Right lobe of liver (tissue), 6 donors: ENCODE results near the gene RSPH6A. TPM values are rescaled to one million over a fixed set of nuclear protein-coding genes. Genes with fewer than 3 reads are reported as not detected.
"Not testable (repeated sequence)": the region's sequence is repeated elsewhere in the genome, so short reads cannot be mapped to it uniquely, and the experiment has no call there.

Source experiments
- ATAC-seq, 4 donors: fragments of 200-7000 bp; cut with Tn5 transposase; one replicate each; pipeline ENCODE4 v1.9.1; 2020; ENCODE audit warnings: mild to moderate bottlenecking in 4 of 4, moderate library complexity in 4 of 4
- DNase-seq, 3 donors: peaks; one replicate each; pipeline ENCODE4 v3.0.0-alpha.2; 2020
- H3K27ac ChIP-seq, 3 donors: fragments of 200-600 bp; one replicate each; pipeline ENCODE4 v1.8.0; 2022
- H3K27me3 ChIP-seq, 2 donors: fragments of 200-600 bp; one replicate each; pipeline ENCODE4 v1.8.0; 2022
- H3K36me3 ChIP-seq, 4 donors: fragments of 200-600 bp; sonication (generic) in 1 of 4; one replicate each; pipeline versions ENCODE4 v1.5.1 to v1.8.0; 2017 to 2022; ENCODE audit warnings: control low read depth in 1 of 4
- H3K4me1 ChIP-seq, 4 donors: fragments of 200-600 bp; sonication (generic) in 1 of 4; one replicate each; pipeline versions ENCODE4 v1.5.1 to v1.8.0; 2017 to 2022; ENCODE audit warnings: control low read depth in 1 of 4
- H3K4me3 ChIP-seq, 3 donors: fragments of 200-600 bp; one replicate each; pipeline ENCODE4 v1.8.0; 2022
- H3K9me3 ChIP-seq, 4 donors: fragments of 200-600 bp; sonication (generic) in 1 of 4; one replicate each; pipeline versions ENCODE4 v1.5.1 to v1.8.0; 2017 to 2022; ENCODE audit warnings: control low read depth in 1 of 4
- POLR2A ChIP-seq: fragments of 450-650 bp; IDR thresholded peaks from one replicate; pipeline ENCODE4 v1.6.1; 2017; ENCODE audit warnings: antibody characterized with exemption, mild to moderate bottlenecking
- WGBS: methylation state at CpG from one replicate; pipeline ENCODE4 v1.1.6; 2018; ENCODE audit warnings: low coverage, low lambda C conversion rate; ENCODE audit not compliant: insufficient coverage; ENCODE audit errors: missing lambda C conversion rate; 5-methylcytosine and 5-hydroxymethylcytosine counted together
- intact Hi-C, 2 donors: fragments of 100-400 bp; cut with DNase I; formaldehyde crosslinking; loops; one replicate each; pipeline versions ENCODE4 v1.11.2 to v1.14.1; 2022
- total RNA-seq, 6 experiments: library from RNA; depleted of rRNA in 2 of 6; stranded (reverse); fragments of >200 nt in 2 of 6; fragmentation: NEBNext Ultra II Directional in 3 of 6; extraction: Animal tissue kit (Norgen Biotek cat#: 25700) in 3 of 6; gene quantifications; one replicate each; pipeline versions ENCODE4 v1.1.0 to v1.2.4, GENCODE V29; 2016 to 2023
- TF ChIP-seq, protein P1 (sequence below), 4 donors: fragments of 200-600 bp in 3 of 4; fragments of 450-650 bp in 1 of 4; IDR thresholded peaks; one replicate each; pipeline versions ENCODE4 v1.5.1 to v1.8.0; 2016 to 2022; ENCODE audit warnings: antibody characterized with exemption in 4 of 4, mild to moderate bottlenecking in 2 of 4
- donor health status: DM: no; HTN: yes; CAD: no.
- donor health status: DM: no; HTN: no; CAD: no.
- donor health status: DM: no; HTN: no; CAD: no.
- donor health status: DM: no; HTN: yes; CAD: no.
- donor health status: DM: no; HTN: yes; CAD: no.

The RSPH6A gene
- total RNA-seq, 6 experiments from 2014 or later, result not detected

DNA sequence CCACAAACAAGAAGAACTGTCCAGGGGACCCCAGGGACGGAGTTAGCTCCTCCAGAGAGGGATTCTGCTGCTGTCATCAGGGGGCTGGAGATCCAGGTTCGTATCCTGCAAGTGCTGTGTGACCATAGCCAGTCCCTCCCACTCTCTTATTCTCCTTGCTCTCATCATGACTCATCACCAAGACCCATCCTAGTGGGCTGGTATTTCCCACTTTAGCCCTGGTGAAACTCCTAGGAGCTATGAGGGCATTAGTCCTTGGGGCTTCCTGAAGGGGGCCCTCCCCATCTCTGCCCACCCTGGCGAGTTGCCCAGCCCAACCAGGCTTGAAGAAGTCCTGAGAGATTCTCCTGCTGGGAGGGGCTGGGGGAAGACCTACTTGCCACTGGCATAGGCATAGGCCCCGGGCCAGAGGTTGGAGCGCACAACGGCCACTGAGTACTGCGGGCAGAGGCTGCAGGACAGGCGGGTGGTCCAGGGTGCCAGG is 15.0 kb downstream of the RSPH6A start:
- no peak for ATAC-seq
- intact Hi-C loops, result no loop called here
- no peak overlapping the region for H3K27ac ChIP-seq

DNA sequence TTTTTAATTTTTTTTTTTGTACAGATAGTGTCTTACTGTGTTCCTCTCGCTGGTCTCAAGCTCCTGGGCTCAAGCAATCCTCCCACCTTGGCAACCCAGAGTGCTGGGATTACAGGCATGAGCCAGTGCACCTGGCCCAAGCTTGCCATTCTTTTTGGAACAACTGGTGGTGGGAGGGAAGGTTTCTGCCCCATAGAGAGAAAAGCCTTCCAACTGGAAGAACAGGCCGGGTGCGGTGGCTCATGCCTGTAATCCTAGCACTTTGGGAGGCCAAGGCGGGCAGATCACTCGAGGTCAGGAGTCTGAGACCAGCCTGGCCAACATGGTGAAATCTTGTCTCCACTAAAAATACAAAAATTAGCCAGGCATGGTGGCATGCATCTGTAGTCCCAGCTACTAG is 15.6 kb downstream of the RSPH6A start:
- H3K27me3 ChIP-seq, H3K4me1 ChIP-seq, H3K9me3 ChIP-seq, H3K36me3 ChIP-seq, H3K4me3 ChIP-seq, H3K27ac ChIP-seq, intact Hi-C loops, DNase-seq, ATAC-seq: not testable (repeated sequence)
- 73% methylated on average over 3 of the region's 5 CpGs for WGBS

More for the DNA sequence above, 15.0 kb downstream of the RSPH6A start:
- Histone ChIP-seq H3K36me3 (no peaks in the 10 kb centered on the region), H3K4me3 (no peak overlapping the region), H3K27me3 (no peaks in the 10 kb centered on the region), H3K9me3 (no peaks in the 10 kb centered on the region), H3K4me1 (peaks cover 0 to 8% (median 0%) of the 10 kb centered on the region in 4 donors)
- 20% methylated on average over 1 of the region's 8 CpGs for WGBS
- no peak for DNase-seq
- TF ChIP-seq POLR2A, result no peak
- TF ChIP-seq, protein P1, sequence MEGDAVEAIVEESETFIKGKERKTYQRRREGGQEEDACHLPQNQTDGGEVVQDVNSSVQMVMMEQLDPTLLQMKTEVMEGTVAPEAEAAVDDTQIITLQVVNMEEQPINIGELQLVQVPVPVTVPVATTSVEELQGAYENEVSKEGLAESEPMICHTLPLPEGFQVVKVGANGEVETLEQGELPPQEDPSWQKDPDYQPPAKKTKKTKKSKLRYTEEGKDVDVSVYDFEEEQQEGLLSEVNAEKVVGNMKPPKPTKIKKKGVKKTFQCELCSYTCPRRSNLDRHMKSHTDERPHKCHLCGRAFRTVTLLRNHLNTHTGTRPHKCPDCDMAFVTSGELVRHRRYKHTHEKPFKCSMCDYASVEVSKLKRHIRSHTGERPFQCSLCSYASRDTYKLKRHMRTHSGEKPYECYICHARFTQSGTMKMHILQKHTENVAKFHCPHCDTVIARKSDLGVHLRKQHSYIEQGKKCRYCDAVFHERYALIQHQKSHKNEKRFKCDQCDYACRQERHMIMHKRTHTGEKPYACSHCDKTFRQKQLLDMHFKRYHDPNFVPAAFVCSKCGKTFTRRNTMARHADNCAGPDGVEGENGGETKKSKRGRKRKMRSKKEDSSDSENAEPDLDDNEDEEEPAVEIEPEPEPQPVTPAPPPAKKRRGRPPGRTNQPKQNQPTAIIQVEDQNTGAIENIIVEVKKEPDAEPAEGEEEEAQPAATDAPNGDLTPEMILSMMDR (IDR thresholded peaks at IDR 0.05), result no peak

DNA sequence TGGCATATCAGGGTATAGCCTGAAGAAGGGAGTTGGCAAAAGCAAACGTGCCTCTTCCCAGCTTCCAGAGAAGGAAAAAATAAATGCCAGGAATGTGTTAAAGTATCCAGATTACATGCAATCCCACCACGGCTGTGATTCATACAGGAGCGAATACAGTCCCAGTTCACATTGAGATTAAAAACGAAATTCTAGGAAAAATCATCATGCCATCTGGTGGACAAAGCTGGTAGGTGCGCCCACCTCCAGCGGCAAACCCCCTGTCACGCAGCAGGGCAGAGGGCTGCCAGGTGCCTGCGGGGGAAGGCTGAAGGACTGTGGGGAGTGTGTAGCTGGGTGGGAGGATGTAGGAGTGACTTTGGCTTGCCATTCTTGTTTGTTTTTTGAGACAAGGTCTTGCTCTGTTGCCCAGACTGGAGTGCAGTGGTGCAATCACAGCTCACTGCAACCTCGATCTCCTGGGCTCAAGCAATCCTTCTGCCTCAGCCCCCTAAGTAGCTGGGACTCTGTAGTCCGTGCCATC is 16.1 kb downstream of the RSPH6A start:
- H3K27ac ChIP-seq, result no peak overlapping the region
- H3K4me1 ChIP-seq, result peaks cover 0 to 8% (median 0%) of the 10 kb centered on the region in 4 donors
- no peak overlapping the region for H3K4me3 ChIP-seq
- DNase-seq, result no peak
- no peaks in the 10 kb centered on the region for H3K9me3 ChIP-seq
- ATAC-seq, result peak; percentile 80 to 92 (median 91)
- no peaks in the 10 kb centered on the region for H3K36me3 ChIP-seq
- TF ChIP-seq POLR2A, result no peak
- TF ChIP-seq, protein P1 (IDR thresholded peaks at IDR 0.05), result peak; percentile 82 to 89 (median 84)
- 4% methylated on average over 9 of the region's 10 CpGs for WGBS
- H3K27me3 ChIP-seq, result no peaks in the 10 kb centered on the region
- intact Hi-C loops, result no loop called here

DNA sequence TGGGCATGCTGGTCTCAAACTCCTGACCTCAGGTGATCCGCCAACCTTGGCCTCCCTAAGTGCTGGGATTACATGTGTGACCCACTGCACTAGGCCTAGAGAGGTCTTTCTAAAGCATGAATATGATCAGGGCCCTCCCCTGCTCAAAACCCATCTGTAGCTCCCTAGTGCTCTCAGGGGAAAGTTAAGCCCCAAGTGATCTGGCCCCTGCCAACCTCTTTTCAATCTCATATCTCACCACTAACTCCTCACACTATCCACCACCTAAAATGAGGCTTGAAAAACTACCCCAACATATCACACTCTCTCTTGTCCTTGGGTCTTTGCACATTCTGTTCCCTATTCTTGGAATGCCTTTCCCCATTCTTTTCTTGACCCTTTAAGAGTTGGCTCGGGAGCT is 20.5 kb downstream of the RSPH6A start:
- no peak overlapping the region for H3K27ac ChIP-seq
- H3K4me1 ChIP-seq, result peaks cover 0 to 22% (median 2%) of the 10 kb centered on the region in 4 donors
- no peak overlapping the region for H3K4me3 ChIP-seq
- 70% methylated on average over 2 of the region's 2 CpGs for WGBS
- TF ChIP-seq, protein P1 (IDR thresholded peaks at IDR 0.05), result no peak
- no peak for TF ChIP-seq POLR2A
- DNase-seq, result no peak
- no peaks in the 10 kb centered on the region for H3K9me3 ChIP-seq
- ATAC-seq, result no peak
- H3K36me3 ChIP-seq, result no peaks in the 10 kb centered on the region
- intact Hi-C loops, result no loop called here
- H3K27me3 ChIP-seq, result no peaks in the 10 kb centered on the region

DNA sequence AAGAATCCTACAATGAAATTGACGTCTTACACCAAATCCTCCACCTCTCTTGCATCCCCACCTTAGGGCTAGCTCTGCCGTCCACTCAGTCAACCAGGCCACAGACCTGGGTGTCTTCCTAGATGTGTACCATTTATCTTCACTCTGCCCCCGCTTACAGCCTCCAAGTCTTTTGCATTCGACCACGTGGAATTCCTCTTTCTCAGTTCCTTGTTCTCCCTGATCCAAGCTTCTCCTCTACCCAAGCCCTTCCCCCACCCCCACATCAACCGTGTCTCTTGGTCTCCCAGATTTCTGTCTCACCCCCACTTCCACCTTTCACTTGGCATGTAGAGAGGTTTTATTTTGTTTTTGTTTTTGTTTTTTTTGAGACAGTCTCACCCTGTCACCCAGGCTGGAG is 21.2 kb downstream of the RSPH6A start:
- no peak overlapping the region for H3K27ac ChIP-seq
- no peak for TF ChIP-seq POLR2A
- no peaks in the 10 kb centered on the region for H3K36me3 ChIP-seq
- no peaks in the 10 kb centered on the region for H3K9me3 ChIP-seq
- no peaks in the 10 kb centered on the region for H3K27me3 ChIP-seq
- DNase-seq (no peak), ATAC-seq (no peak)
- H3K4me3 ChIP-seq, result no peak overlapping the region
- peaks cover 0 to 17% (median 2%) of the 10 kb centered on the region in 4 donors for H3K4me1 ChIP-seq
- intact Hi-C loops, result no loop called here
- 39% methylated on average over 6 of the region's 6 CpGs for WGBS
